Erythroblast (primary cell): ENCODE measurements around the gene TXNL4A.

ENCODE experiments used
- DNase-seq, 2 experiments: peaks; one replicate each; lab custom pipeline; 2025; lab: John Stamatoyannopoulos, UW
- GATA1 ChIP-seq: IDR thresholded peaks from 2 replicates; pipeline ENCODE4 v1.6.1; 2011; ENCODE audit warnings: low read depth, mild to moderate bottlenecking, control low read depth, low read length, moderate library complexity
- POLR2A ChIP-seq: IDR thresholded peaks from 2 replicates; pipeline ENCODE4 v1.6.1; 2011; ENCODE audit warnings: mild to moderate bottlenecking, low read length

The TXNL4A gene

GRCh38 chr18:79952456-79952995 is 35.8 kb downstream of the TXNL4A start:
- DNase-seq = no peak
- TF ChIP-seq POLR2A (no peak), GATA1 (no peak)

DNA sequence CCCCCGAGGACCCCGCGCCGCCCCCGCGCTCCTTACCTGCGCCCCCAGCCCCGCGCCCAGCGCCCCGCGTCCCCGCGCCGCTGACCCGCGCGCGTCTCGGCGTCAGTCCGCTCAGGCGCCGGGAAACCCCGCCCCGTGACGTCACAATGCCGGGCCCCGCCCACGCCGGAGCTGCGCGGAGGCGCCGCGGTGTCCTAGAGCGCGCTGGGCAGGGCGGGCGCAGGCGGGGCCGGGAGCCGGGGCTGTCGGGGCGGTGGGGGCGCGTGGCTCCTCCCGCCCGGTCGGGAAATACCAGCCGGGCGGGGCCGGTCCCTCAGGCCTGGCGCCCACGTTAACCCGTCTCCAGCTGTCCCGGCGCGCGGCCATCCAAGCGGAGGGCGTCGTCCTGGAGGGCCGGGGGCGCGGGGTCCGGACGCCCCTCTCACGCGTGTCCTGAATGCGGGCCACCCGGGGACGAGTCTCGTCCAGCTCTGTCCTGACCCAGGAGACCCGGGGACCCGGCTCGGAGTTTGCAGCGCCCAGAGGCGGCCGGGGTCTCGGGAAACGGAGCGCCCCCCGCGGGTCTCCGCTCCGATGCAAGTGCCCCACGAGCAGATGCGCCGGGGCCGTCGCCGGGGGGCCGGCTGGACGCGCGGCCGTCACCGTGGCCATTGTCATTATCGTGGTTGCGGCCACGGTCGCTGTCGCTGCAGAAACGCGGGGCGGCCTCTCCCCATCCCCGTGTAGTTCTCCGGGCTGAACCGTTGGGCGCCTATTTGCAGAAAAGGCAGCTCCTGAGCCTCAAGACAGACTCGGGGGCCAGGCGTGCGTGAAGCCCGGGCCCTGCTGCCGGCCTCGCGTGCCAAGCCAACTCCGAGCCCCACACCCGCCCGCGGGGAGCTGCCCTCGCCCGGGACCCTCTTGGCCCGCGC is 36.6 kb downstream of the TXNL4A start, which contains the start of gene SLC66A2:
SLC66A2 (minus strand) TSS at position 109 of the 911 bp plus-strand sequence. CDS start 727 bp downstream, outside the sequence.
- no peak for TF ChIP-seq GATA1
- TF ChIP-seq POLR2A = peak; percentile 26
- peak; percentile 95 to 98 for DNase-seq

DNA sequence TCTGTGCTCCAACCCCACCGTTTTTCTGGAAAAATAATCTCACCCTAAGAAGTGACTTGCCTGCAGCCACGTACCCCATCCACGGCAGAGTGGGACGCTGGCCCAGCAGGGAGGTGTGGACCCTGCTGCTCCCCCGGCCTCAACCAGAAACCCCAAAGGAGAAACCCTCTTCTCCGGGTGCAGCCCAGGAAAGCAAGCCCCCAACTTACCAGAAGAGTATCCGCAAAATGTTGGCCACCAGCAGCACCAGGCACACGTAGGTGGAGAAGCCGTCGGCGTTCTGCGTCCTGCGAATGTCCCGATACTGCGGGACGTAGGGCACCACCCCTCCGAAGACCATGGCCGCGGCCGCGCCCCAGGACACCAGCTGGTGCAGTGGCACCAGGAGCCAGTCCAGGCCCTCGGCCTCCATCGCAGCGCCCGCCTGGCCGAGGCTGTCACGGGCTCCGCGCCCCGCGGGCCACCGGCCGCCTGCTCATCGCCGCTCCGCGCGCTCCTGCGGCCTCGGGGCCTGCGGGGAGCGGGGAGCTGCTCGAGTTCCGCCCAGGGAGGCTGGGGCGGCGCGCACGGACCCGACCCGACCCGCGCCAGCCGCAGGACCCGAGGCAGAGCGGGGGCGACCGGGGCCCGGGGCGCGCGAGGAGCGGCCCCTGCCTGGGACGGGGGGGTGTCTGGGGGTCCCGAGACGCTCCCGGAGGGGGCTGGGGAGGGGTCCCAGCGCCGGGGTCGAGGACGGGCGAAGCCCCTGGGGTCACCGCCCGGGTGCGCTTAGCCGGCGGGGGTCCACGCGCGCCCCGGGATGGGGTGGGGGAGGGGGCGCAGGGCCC is 37.6 kb downstream of the TXNL4A start:
- peak; percentile 11 for TF ChIP-seq POLR2A
- TF ChIP-seq GATA1 = no peak
- DNase-seq = peak; percentile 81 to 84

- TF ChIP-seq POLR2A (no peak), GATA1 (no peak)
- peak; percentile 49 to 60 for DNase-seq
Measured at GRCh38 chr18:79949697-79950487, 38.5 kb downstream of the TXNL4A start.

DNA sequence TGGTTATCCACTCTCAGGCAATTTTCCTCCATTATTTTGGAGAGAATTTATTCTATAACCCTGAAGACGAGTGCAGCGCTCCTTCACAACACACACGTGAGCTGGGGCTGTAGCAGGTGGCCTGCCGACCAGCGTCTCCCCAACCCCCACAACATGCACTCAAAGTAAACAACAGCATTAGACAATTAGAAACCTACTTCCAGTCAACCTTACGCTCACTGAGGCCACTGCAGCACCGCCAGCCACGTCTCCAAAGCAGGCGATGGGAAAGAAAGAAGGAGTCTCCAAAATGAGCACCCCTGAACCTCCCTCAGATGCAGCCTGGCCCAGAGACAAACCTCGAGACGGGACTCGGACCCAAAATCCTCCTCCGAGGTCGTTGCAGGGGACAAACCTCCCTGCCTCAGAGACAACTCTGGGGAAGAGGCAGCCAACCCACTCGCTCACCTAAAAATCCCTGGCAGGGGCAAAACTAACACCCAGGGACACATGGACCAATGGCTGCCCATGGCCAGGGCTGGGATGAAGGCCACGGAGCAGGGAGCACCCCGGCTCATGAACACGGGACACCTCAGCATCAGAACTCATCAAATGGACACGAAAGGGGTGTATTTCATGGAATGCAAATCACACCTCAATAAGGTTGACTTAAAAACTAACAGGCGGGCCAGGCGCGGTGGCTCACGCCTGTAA is 39.5 kb downstream of the TXNL4A start:
- TF ChIP-seq GATA1 = no peak
- no peak for TF ChIP-seq POLR2A
- no peak for DNase-seq

DNA sequence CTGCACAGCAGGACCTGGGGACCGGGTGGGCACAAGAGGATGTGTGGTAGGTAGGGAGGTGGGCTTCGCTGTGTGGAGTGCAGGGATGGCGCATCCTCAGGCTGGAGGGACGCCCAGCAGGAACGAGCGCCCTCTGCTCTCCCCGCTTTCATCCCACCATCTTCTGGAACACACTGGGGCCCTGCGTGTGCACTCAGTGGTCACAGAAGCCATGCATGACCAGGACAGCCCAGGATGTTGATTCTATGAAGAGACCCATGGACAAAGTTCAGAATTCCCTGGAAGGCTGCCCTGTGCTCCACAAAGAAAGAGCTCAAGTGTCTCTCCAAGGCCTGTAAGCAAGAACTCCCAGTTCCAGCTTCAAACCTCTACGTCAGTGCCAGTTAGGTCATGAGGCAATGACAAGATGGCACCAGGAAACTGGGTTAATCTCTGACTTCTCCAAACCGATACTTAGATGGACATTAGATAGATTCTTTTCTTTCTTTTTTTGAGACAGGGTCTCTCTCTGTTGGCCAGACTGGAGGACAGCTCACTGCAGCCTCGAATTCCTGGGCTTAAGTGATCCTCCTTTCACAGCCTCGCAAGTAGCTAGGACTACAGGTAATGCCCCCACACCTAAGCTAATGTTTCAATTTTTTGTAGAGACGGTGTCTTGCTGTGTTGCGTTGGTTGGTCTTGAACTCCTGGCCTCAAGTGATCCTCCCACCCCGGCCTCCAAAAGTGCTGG is 40.3 kb downstream of the TXNL4A start:
- no peak for DNase-seq
- TF ChIP-seq POLR2A (no peak), GATA1 (no peak)

GRCh38 chr18:79947054-79947755 is 41.2 kb downstream of the TXNL4A start:
- TF ChIP-seq POLR2A = no peak
- TF ChIP-seq GATA1 = no peak
- no peak for DNase-seq

- TF ChIP-seq POLR2A (no peak), GATA1 (no peak)
- DNase-seq = peak in 1 of 2 experiments; percentile 47
Measured at GRCh38 chr18:79945118-79946042, 43.0 kb downstream of the TXNL4A start.

DNA sequence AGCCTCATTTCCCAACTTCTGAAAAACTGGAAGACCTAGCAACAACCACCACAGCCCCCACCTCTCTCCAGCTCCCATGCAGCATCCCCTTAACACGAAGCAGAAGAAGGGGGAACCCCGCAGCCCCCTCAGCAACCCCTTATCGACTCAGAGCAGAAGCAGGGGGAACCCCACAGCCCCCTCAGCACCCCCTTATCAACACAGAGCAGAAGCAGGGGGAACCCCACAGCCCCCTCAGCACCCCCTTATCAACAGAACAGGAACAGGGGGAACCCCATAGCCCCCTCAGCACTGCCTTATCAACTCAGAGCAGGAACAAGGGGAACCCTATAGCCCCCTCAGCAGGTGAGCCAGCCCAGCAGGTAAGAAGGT is 43.6 kb downstream of the TXNL4A start:
- DNase-seq = peak; percentile 85 to 93
- TF ChIP-seq GATA1 (no peak), POLR2A (peak; percentile 28)

DNA sequence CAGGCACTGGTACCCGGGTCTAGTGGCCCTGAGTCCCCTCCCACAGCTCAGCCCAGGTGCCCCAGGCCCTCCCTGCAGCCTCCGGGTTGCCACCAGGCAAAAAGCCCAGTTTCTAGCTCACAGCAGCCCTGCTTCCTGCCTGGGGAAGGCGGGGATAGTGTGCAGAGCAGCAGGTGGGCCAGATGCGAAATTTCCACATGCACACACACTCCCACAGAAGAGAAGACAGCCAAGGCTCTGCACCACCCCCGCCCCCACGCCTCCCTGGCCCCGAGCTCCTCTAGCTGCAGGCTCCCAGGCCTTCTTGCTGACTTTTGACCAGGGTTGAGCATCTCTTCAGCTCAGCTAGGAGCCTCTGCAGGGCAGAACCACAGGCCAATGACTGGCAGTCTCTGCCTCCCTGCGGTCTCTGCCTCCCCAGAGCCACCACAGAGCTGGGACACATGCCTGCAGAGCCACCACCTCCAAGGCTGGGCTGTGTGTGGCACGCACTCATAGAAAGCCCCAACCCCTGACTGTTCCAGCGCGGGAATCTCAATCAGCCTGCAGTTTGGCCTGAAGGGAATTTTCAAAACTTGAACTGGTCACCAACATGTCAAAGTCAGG is 44.1 kb downstream of the TXNL4A start:
- TF ChIP-seq GATA1 (no peak), POLR2A (no peak)
- DNase-seq = peak; percentile 64 to 68
